GM06990 (cell line): ENCODE data around the gene PTPRM.

Source experiments
- DNase-seq: peaks from one replicate; pipeline ENCODE4 v3.0.0-alpha.2; 2011; ENCODE audit not compliant: insufficient read length; ENCODE audit errors: extremely low read depth
- H3K27me3 ChIP-seq: replicated peaks from 2 replicates; pipeline ENCODE4 v1.6.0; 2011; ENCODE audit warnings: low read length; ENCODE audit not compliant: control insufficient read depth, insufficient read depth
- H3K36me3 ChIP-seq: 2 replicates; pipeline ENCODE4 v1.5.1; 2011; ENCODE audit warnings: low read length; ENCODE audit not compliant: control insufficient read depth, insufficient read depth
- H3K4me3 ChIP-seq: replicated peaks from 2 replicates; pipeline ENCODE4 v1.5.1; 2011; ENCODE audit warnings: low read depth, mild to moderate bottlenecking, control low read depth, low read length
- CTCF ChIP-seq: IDR thresholded peaks from 2 replicates; pipeline ENCODE4 v1.5.1; 2011; ENCODE audit warnings: low read length, control low read depth, mild to moderate bottlenecking, inconsistent platforms; ENCODE audit not compliant: insufficient read depth, poor library complexity, severe bottlenecking

Gene PTPRM

GRCh38 chr18:8364385-8364784 is 797.3 kb downstream of the PTPRM start:
- Histone ChIP-seq H3K36me3 (no peaks in the 10 kb centered on the region), H3K27me3 (peaks cover 1% of the 10 kb centered on the region; the same call in 1 of the 2 replicates), H3K4me3 (no peak overlapping the region)
- no peak for DNase-seq
- no peak for TF ChIP-seq CTCF

- no peak for DNase-seq
- Histone ChIP-seq H3K36me3 (no peaks in the 10 kb centered on the region), H3K4me3 (no peak overlapping the region), H3K27me3 (peaks cover 1% of the 10 kb centered on the region; the same call in 1 of the 2 replicates)
- TF ChIP-seq CTCF = no peak
Observed at GRCh38 chr18:8365006-8365405, 797.9 kb downstream of the PTPRM start.

GRCh38 chr18:8365528-8365927 is 798.4 kb downstream of the PTPRM start:
- TF ChIP-seq CTCF = no peak
- H3K36me3 ChIP-seq = no peaks in the 10 kb centered on the region

GRCh38 chr18:8366070-8366469 is 799.0 kb downstream of the PTPRM start:
- H3K4me3 ChIP-seq = no peak overlapping the region
- no peak for TF ChIP-seq CTCF
- H3K36me3 ChIP-seq = no peaks in the 10 kb centered on the region
- DNase-seq = no peak
- H3K27me3 ChIP-seq = no peaks in the 10 kb centered on the region; the same call in 1 of the 2 replicates

More at GRCh38 chr18:8365528-8365927, 798.4 kb downstream of the PTPRM start:
- no peak overlapping the region for H3K4me3 ChIP-seq
- DNase-seq = no peak
- H3K27me3 ChIP-seq = no peaks in the 10 kb centered on the region; the same call in 1 of the 2 replicates

- Histone ChIP-seq H3K36me3 (no peaks in the 10 kb centered on the region), H3K4me3 (no peak overlapping the region), H3K27me3 (no peaks in the 10 kb centered on the region; the same call in 1 of the 2 replicates)
- no peak for DNase-seq
- TF ChIP-seq CTCF = no peak
Observed at GRCh38 chr18:8366656-8367055, 799.5 kb downstream of the PTPRM start.
